ENCODE results near the gene COX7B2. TPM values are rescaled to one million over a fixed set of nuclear protein-coding genes. Genes with fewer than 3 reads are reported as not detected.

COX7B2 gene
- not detected for total RNA-seq
- long read RNA-seq: 0 reads

- H3K4me3 ChIP-seq: no peak within 1 kb of the TSS
- WGBS (ENCODE audit: insufficient coverage, low coverage, low lambda C conversion rate, missing lambda C conversion rate): 73% methylated on average over 9 of the region's 12 CpGs
- no peaks in the 10 kb centered on the region for H3K9me3 ChIP-seq
- H3K27me3 ChIP-seq: no peaks in the 10 kb centered on the region
- H3K27ac ChIP-seq: no peak within 1 kb of the TSS
- DNase-seq (no peak), ATAC-seq (no peak)
- TF ChIP-seq CTCF (IDR thresholded peaks at IDR 0.05) (no peak), POLR2A (IDR thresholded peaks at IDR 0.05) (no peak)
- H3K36me3 ChIP-seq: no peaks in the 10 kb centered on the region
- intact Hi-C loops (cut with DNase I): no loop called here
- no peaks in the 10 kb centered on the region for H3K4me1 ChIP-seq
Observed at GRCh38 chr4:46909078-46909477, at the start of gene COX7B2. Gene COX7B2, minus strand, starts transcription at chr4:46909245. Its CDS starts 174,053 bp downstream, at chr4:46735192.

- no peaks in the 10 kb centered on the region for H3K4me1 ChIP-seq
- H3K9me3 ChIP-seq: no peaks in the 10 kb centered on the region
- TF ChIP-seq POLR2A (IDR thresholded peaks at IDR 0.05) (no peak), CTCF (IDR thresholded peaks at IDR 0.05) (no peak)
- H3K4me3 ChIP-seq: no peak overlapping the region
- 48% methylated on average over 4 of the region's 4 CpGs for WGBS (ENCODE audit: insufficient coverage, low coverage, low lambda C conversion rate, missing lambda C conversion rate)
- H3K27ac ChIP-seq: no peak overlapping the region
- ATAC-seq (no peak), DNase-seq (no peak)
- H3K36me3 ChIP-seq: no peaks in the 10 kb centered on the region
- H3K27me3 ChIP-seq: no peaks in the 10 kb centered on the region
- intact Hi-C loops (cut with DNase I): no loop called here
Observed at GRCh38 chr4:46956451-46956850, 47.4 kb upstream of the COX7B2 start.

GRCh38 chr4:46955601-46956000, 46.6 kb upstream of the COX7B2 start:
- ATAC-seq: no peak
- intact Hi-C loops (cut with DNase I): no loop called here

GRCh38 chr4:46954643-46955042, 45.6 kb upstream of the COX7B2 start:
- no peak overlapping the region for H3K4me3 ChIP-seq
- H3K27ac ChIP-seq: no peak overlapping the region
- H3K27me3 ChIP-seq: no peaks in the 10 kb centered on the region
- ATAC-seq (no peak), DNase-seq (no peak)
- no peaks in the 10 kb centered on the region for H3K9me3 ChIP-seq
- H3K36me3 ChIP-seq: no peaks in the 10 kb centered on the region
- TF ChIP-seq CTCF (IDR thresholded peaks at IDR 0.05): no peak
- H3K4me1 ChIP-seq: no peaks in the 10 kb centered on the region
- intact Hi-C loops (cut with DNase I): no loop called here

More at GRCh38 chr4:46955601-46956000, 46.6 kb upstream of the COX7B2 start:
- DNase-seq: no peak
- Histone ChIP-seq H3K4me1 (no peaks in the 10 kb centered on the region), H3K9me3 (no peaks in the 10 kb centered on the region), H3K27me3 (no peaks in the 10 kb centered on the region), H3K27ac (no peak overlapping the region), H3K36me3 (no peaks in the 10 kb centered on the region), H3K4me3 (no peak overlapping the region)
- TF ChIP-seq CTCF (IDR thresholded peaks at IDR 0.05) (no peak), POLR2A (IDR thresholded peaks at IDR 0.05) (no peak)

- ATAC-seq: no peak
Observed at GRCh38 chr4:46953564-46953963, 44.5 kb upstream of the COX7B2 start.

More at GRCh38 chr4:46953564-46953963, 44.5 kb upstream of the COX7B2 start:
- H3K27ac ChIP-seq: no peak overlapping the region
- DNase-seq: no peak
- no peaks in the 10 kb centered on the region for H3K4me1 ChIP-seq
- H3K4me3 ChIP-seq: no peak overlapping the region
- H3K27me3 ChIP-seq: no peaks in the 10 kb centered on the region
- H3K9me3 ChIP-seq: no peaks in the 10 kb centered on the region
- TF ChIP-seq CTCF (IDR thresholded peaks at IDR 0.05) (no peak), POLR2A (IDR thresholded peaks at IDR 0.05) (no peak)
- intact Hi-C loops (cut with DNase I): no loop called here
- WGBS (ENCODE audit: insufficient coverage, low coverage, low lambda C conversion rate, missing lambda C conversion rate): 59% methylated on average over 2 of the region's 2 CpGs
- H3K36me3 ChIP-seq: no peaks in the 10 kb centered on the region
